GM23338 (cell line): Measurements from ENCODE around the gene ACOXL.

ENCODE experiments used
- CREB1 ChIP-seq: fragments of 250-450 bp; sonication (Bioruptor Pico); IDR thresholded peaks from 2 replicates; pipeline ENCODE4 v1.5.0; 2020; ENCODE audit warnings: low read depth, mild to moderate bottlenecking, moderate library complexity
- CTCF ChIP-seq, 2 experiments: fragments of 200-600 bp in 1 of 2; sonication (generic) in 1 of 2; conservative IDR thresholded peaks; 2 replicates each; pipeline versions ENCODE4 v1.5.1 to v1.6.1; 2016 to 2017; ENCODE audit warnings: antibody characterized with exemption in 2 of 2, low read depth in 2 of 2, mild to moderate bottlenecking in 2 of 2, moderate library complexity in 1 of 2
- EZH2 ChIP-seq: fragments of 200-600 bp; sonication (generic); IDR thresholded peaks from one replicate; pipeline ENCODE4 v1.8.0; 2017; ENCODE audit warnings: antibody characterized with exemption, mild to moderate bottlenecking, low read depth; ENCODE audit not compliant: unreplicated experiment
- POLR2AphosphoS5 ChIP-seq: IDR thresholded peaks from 2 replicates; pipeline ENCODE4 v1.6.1; 2016; ENCODE audit warnings: antibody characterized with exemption, low read depth
- REST ChIP-seq: IDR thresholded peaks from one replicate; pipeline ENCODE4 v1.6.1; 2018; ENCODE audit warnings: antibody characterized with exemption; ENCODE audit not compliant: unreplicated experiment
- ZNF114 ChIP-seq: fragments of 250-450 bp; sonication (Bioruptor Pico); IDR thresholded peaks from 2 replicates; pipeline ENCODE4 v1.5.0; 2020; ENCODE audit warnings: mild to moderate bottlenecking, moderate library complexity

GRCh38 chr2:110999626-111000025 is 267.3 kb downstream of the ACOXL start:
- TF ChIP-seq POLR2AphosphoS5 (no peak), CTCF (conservative IDR thresholded peaks at IDR 0.05; ENCODE audit: low read depth in 2 of 2) (no peak), EZH2 (no peak), REST (no peak), CREB1 (no peak), ZNF114 (no peak)
